HL-60 (cell line): Measurements from ENCODE around the gene HELZ.

Experiments
- GABPA ChIP-seq: IDR thresholded peaks from 2 replicates; pipeline ENCODE4 v1.6.1; 2012; ENCODE audit warnings: low read depth
- POLR2AphosphoS5 ChIP-seq: IDR thresholded peaks from 2 replicates; pipeline ENCODE4 v1.6.1; 2012; ENCODE audit warnings: low read depth
- SPI1 ChIP-seq: IDR thresholded peaks from 2 replicates; pipeline ENCODE4 v1.6.1; 2012; ENCODE audit warnings: low read depth, mild to moderate bottlenecking, borderline replicate concordance
- TF ChIP-seq, protein P1 (sequence below): IDR thresholded peaks from one replicate; pipeline ENCODE4 v1.5.1; 2011; ENCODE audit warnings: low read length, control low read depth, inconsistent platforms; ENCODE audit not compliant: insufficient read depth
- TF ChIP-seq, protein P2 (sequence below): IDR thresholded peaks from 2 replicates; pipeline ENCODE4 v1.6.1; 2012; ENCODE audit warnings: low read depth; ENCODE audit not compliant: insufficient replicate concordance

DNA sequence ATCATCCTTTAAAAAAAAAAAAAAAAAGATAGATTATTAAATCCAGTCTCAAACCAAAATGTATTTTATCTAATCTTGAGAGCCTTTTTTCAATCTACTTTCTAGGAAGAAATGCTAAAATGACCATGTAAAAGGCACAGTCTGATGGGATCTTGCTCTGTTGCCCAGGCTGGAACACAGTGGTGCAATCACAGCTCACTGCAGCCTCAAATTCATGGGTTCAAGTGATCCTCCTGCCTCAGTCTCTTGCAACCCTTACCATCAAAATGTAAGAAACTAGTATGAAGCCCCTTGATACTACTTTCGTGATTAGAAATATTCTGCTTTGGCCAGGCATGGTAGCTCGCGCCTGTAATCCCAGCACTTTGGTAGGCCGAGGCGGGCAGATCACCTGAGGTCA, 70.8 kb downstream of the HELZ start:
- TF ChIP-seq, protein P1, sequence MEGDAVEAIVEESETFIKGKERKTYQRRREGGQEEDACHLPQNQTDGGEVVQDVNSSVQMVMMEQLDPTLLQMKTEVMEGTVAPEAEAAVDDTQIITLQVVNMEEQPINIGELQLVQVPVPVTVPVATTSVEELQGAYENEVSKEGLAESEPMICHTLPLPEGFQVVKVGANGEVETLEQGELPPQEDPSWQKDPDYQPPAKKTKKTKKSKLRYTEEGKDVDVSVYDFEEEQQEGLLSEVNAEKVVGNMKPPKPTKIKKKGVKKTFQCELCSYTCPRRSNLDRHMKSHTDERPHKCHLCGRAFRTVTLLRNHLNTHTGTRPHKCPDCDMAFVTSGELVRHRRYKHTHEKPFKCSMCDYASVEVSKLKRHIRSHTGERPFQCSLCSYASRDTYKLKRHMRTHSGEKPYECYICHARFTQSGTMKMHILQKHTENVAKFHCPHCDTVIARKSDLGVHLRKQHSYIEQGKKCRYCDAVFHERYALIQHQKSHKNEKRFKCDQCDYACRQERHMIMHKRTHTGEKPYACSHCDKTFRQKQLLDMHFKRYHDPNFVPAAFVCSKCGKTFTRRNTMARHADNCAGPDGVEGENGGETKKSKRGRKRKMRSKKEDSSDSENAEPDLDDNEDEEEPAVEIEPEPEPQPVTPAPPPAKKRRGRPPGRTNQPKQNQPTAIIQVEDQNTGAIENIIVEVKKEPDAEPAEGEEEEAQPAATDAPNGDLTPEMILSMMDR: no peak
- TF ChIP-seq POLR2AphosphoS5 (no peak), GABPA (no peak), SPI1 (no peak)
- TF ChIP-seq, protein P2, sequence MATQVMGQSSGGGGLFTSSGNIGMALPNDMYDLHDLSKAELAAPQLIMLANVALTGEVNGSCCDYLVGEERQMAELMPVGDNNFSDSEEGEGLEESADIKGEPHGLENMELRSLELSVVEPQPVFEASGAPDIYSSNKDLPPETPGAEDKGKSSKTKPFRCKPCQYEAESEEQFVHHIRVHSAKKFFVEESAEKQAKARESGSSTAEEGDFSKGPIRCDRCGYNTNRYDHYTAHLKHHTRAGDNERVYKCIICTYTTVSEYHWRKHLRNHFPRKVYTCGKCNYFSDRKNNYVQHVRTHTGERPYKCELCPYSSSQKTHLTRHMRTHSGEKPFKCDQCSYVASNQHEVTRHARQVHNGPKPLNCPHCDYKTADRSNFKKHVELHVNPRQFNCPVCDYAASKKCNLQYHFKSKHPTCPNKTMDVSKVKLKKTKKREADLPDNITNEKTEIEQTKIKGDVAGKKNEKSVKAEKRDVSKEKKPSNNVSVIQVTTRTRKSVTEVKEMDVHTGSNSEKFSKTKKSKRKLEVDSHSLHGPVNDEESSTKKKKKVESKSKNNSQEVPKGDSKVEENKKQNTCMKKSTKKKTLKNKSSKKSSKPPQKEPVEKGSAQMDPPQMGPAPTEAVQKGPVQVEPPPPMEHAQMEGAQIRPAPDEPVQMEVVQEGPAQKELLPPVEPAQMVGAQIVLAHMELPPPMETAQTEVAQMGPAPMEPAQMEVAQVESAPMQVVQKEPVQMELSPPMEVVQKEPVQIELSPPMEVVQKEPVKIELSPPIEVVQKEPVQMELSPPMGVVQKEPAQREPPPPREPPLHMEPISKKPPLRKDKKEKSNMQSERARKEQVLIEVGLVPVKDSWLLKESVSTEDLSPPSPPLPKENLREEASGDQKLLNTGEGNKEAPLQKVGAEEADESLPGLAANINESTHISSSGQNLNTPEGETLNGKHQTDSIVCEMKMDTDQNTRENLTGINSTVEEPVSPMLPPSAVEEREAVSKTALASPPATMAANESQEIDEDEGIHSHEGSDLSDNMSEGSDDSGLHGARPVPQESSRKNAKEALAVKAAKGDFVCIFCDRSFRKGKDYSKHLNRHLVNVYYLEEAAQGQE: no peak
